ENCODE measurements around the gene ERN2. TPM values are rescaled to one million over a fixed set of nuclear protein-coding genes. Genes with fewer than 3 reads are reported as not detected.

Gene ERN2
- total and polyA plus RNA-seq, 2 of the 13 experiments (the other 11 are each of a cell fraction or from before 2014, with no cell fraction given) = 2.2 to 3.5 TPM

DNA sequence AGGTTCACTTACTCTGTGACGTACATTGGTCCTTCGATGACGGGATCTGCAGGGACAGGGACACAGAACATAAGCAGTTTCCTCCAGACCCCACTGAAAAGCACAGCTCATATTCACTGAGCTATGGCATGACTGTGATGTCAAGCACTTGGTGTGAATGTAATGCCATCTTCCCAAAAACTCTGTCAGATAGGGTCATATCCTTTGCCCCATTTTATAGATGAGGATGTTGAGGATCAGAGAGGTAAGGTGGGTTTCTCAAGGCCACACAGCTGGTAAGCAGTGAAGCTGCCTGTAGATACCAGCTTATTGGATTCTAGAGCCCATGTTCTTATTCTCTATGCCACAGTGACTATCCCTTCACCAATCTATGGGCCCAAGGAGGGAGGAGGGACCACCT is 2.5 kb downstream of the ERN2 start:
- DNase-seq (ENCODE audit: low spot score) (no peak), ATAC-seq (no peak), FAIRE-seq (no peak)
- Histone ChIP-seq H3K36me3 (replicated peaks in 1 of 2; ENCODE audit: control insufficient read depth in 1 of 2, insufficient read depth in 2 of 2, low read length in 2 of 2) (no peaks in the 10 kb centered on the region), H3K4me1 (ENCODE audit: insufficient read depth, low read length) (peaks cover 12% of the 10 kb centered on the region), H3K27ac (ENCODE audit: extremely low read length, insufficient read depth, low read length) (no peak overlapping the region), H3K27me3 (ENCODE audit: control insufficient read depth in 1 of 2, insufficient read depth in 2 of 2, low read length in 2 of 2) (peaks cover 3% of the 10 kb centered on the region in 2 experiments; a peak in 1 of 5 replicates), H3K4me3 (replicated peaks in 1 of 3; ENCODE audit: insufficient read depth in 1 of 3, low read depth in 2 of 3, low read length in 3 of 3) (no peak overlapping the region), H3K9ac (ENCODE audit: insufficient read depth, low read depth, low read length) (no peak overlapping the region), H3K9me3 (ENCODE audit: low read length) (peaks cover 19% of the 10 kb centered on the region), H3K79me2 (ENCODE audit: insufficient read depth, low read length) (no peaks in the 10 kb centered on the region), H3K4me2 (ENCODE audit: low read depth, low read length) (no peak overlapping the region), H2AFZ (ENCODE audit: low read length) (no peak overlapping the region), H4K20me1 (ENCODE audit: insufficient read depth, low read length) (no peaks in the 10 kb centered on the region)
- peak; percentile 56 for TF ChIP-seq ZNF629 (CRISPR knock-in tag; conservative IDR thresholded peaks at IDR 0.05)
- TF ChIP-seq THAP11 (CRISPR knock-in tag; IDR thresholded peaks at IDR 0.05) = no peak
- TF ChIP-seq CREB1 (IDR thresholded peaks at IDR 0.05) = peak; percentile 63
- TF ChIP-seq CREB1 (CRISPR knock-in tag; IDR thresholded peaks at IDR 0.05) = no peak
- intact Hi-C loops (cut with micrococcal nuclease; ENCODE audit: unreplicated experiment) (no loop called here), in situ Hi-C loops (cut with HindIII; ENCODE audit: extremely low pct_ligation_motif_present, low pct_unique_long_range_greater_than_20kb) (loop anchor here (10.0 kb wide), 1 partner anchor 64 kb away; no protein-coding TSS in a partner anchor)
- WGBS (ENCODE audit: low lambda C conversion rate) = 51% methylated on average over 3 of the region's 3 CpGs
- POLR2A ChIA-PET = no interaction called here
- CTCF ChIA-PET (ENCODE audit: low intra/inter-chr PET ratio, low total read pairs) = no interaction called here
- no TSS peak for BruUV-seq (replicated peaks)

DNA sequence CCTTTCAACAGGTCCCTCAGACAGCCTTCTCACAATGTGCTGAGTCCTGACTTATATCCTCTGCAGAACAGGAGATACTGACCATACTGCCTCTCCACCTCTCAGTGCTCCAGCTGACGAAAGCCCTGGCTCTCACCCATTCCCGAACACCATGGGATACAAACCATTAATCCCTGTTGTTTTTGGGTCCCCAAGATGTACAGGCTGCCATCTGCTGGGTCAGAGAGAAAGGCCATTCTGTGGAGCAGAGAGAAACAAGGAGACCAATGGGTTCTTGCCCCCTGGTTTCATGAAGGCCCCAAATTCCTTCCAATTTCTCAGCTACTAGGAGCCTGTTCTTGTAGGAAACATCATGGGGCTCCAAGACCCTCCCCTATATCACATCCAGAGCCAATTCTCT is 3.0 kb downstream of the ERN2 start:
- Histone ChIP-seq H3K27ac (ENCODE audit: extremely low read length, insufficient read depth, low read length) (no peak overlapping the region), H3K9me3 (ENCODE audit: low read length) (peaks cover 19% of the 10 kb centered on the region), H3K9ac (ENCODE audit: insufficient read depth, low read depth, low read length) (no peak overlapping the region), H3K4me1 (ENCODE audit: insufficient read depth, low read length) (peaks cover 17% of the 10 kb centered on the region), H3K27me3 (ENCODE audit: control insufficient read depth in 1 of 2, insufficient read depth in 2 of 2, low read length in 2 of 2) (peaks cover 3% of the 10 kb centered on the region in 2 experiments; a peak in 1 of 5 replicates), H3K79me2 (ENCODE audit: insufficient read depth, low read length) (no peaks in the 10 kb centered on the region), H3K4me2 (ENCODE audit: low read depth, low read length) (no peak overlapping the region), H4K20me1 (ENCODE audit: insufficient read depth, low read length) (no peaks in the 10 kb centered on the region), H3K36me3 (replicated peaks in 1 of 2; ENCODE audit: control insufficient read depth in 1 of 2, insufficient read depth in 2 of 2, low read length in 2 of 2) (no peaks in the 10 kb centered on the region), H3K4me3 (replicated peaks in 1 of 3; ENCODE audit: insufficient read depth in 1 of 3, low read depth in 2 of 3, low read length in 3 of 3) (no peak overlapping the region), H2AFZ (ENCODE audit: low read length) (no peak overlapping the region)
- CTCF ChIA-PET (ENCODE audit: low intra/inter-chr PET ratio, low total read pairs) = no interaction called here
- ATAC-seq = no peak
- no peak for FAIRE-seq
- intact Hi-C loops (cut with micrococcal nuclease; ENCODE audit: unreplicated experiment) (no loop called here), in situ Hi-C loops (cut with HindIII; ENCODE audit: extremely low pct_ligation_motif_present, low pct_unique_long_range_greater_than_20kb) (loop anchor here (10.0 kb wide), 1 partner anchor 65 kb away; no protein-coding TSS in a partner anchor)
- WGBS (ENCODE audit: low lambda C conversion rate) = 51% methylated on average over 2 of the region's 2 CpGs
- BruUV-seq (replicated peaks) = no TSS peak
- DNase-seq (ENCODE audit: low spot score) = no peak
- POLR2A ChIA-PET = no interaction called here
- TF ChIP-seq ZNF20 (CRISPR knock-in tag; IDR thresholded peaks at IDR 0.05) (no peak), KLF9 (CRISPR knock-in tag; IDR thresholded peaks at IDR 0.05; ENCODE audit: low read depth) (no peak), CREM (IDR thresholded peaks at IDR 0.05) (no peak), CREM (CRISPR knock-in tag; IDR thresholded peaks at IDR 0.05) (no peak), ZNF496 (CRISPR knock-in tag; IDR thresholded peaks at IDR 0.05; ENCODE audit: insufficient replicate concordance) (no peak), POLR2AphosphoS2 (IDR thresholded peaks at IDR 0.05; ENCODE audit: low read depth, low read length) (no peak), TBX3 (IDR thresholded peaks at IDR 0.05; ENCODE audit: borderline replicate concordance) (no peak), HNF4A (CRISPR knock-in tag; IDR thresholded peaks at IDR 0.05) (no peak), ELF3 (CRISPR knock-in tag; IDR thresholded peaks at IDR 0.05) (no peak), EHMT2 (IDR thresholded peaks at IDR 0.05; ENCODE audit: borderline replicate concordance, low read depth, low read length) (no peak), MED13 (CRISPR knock-in tag; IDR thresholded peaks at IDR 0.05) (no peak), SRSF1 (optimal IDR thresholded peaks at IDR 0.05; ENCODE audit: low read depth, low read length) (no peak)
- TF ChIP-seq, protein P1, sequence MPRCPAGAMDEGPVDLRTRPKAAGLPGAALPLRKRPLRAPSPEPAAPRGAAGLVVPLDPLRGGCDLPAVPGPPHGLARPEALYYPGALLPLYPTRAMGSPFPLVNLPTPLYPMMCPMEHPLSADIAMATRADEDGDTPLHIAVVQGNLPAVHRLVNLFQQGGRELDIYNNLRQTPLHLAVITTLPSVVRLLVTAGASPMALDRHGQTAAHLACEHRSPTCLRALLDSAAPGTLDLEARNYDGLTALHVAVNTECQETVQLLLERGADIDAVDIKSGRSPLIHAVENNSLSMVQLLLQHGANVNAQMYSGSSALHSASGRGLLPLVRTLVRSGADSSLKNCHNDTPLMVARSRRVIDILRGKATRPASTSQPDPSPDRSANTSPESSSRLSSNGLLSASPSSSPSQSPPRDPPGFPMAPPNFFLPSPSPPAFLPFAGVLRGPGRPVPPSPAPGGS (CRISPR knock-in tag; IDR thresholded peaks at IDR 0.05) = no peak
- TF ChIP-seq, protein P2, sequence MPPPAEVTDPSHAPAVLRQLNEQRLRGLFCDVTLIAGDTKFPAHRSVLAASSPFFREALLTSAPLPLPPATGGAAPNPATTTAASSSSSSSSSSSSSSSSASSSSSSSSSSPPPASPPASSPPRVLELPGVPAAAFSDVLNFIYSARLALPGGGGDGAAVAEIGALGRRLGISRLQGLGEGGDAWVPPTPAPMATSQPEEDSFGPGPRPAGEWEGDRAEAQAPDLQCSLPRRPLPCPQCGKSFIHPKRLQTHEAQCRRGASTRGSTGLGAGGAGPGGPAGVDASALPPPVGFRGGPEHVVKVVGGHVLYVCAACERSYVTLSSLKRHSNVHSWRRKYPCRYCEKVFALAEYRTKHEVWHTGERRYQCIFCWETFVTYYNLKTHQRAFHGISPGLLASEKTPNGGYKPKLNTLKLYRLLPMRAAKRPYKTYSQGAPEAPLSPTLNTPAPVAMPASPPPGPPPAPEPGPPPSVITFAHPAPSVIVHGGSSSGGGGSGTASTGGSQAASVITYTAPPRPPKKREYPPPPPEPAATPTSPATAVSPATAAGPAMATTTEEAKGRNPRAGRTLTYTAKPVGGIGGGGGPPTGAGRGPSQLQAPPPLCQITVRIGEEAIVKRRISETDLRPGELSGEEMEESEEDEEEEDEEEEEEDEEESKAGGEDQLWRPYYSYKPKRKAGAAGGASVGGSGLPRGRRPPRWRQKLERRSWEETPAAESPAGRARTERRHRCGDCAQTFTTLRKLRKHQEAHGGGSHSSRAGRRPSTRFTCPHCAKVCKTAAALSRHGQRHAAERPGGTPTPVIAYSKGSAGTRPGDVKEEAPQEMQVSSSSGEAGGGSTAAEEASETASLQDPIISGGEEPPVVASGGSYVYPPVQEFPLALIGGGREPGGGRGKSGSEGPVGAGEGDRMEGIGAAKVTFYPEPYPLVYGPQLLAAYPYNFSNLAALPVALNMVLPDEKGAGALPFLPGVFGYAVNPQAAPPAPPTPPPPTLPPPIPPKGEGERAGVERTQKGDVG (CRISPR knock-in tag; IDR thresholded peaks at IDR 0.05; ENCODE audit: borderline replicate concordance) = no peak

All from HepG2 (cell line).